ENCODE measurements around the gene RAB20.
"Not testable (repeated sequence)": the region's sequence is repeated elsewhere in the genome, so short reads cannot be mapped to it uniquely, and the experiment has no call there.

Gene RAB20

GRCh38 chr13:110509971-110510786, 51.3 kb downstream of the RAB20 start:
- no peak for DNase-seq (ENCODE audit: low read depth, low spot score)

GRCh38 chr13:110509478-110509926, 52.0 kb downstream of the RAB20 start:
- no peak for DNase-seq (ENCODE audit: low read depth, low spot score)

- no peak for DNase-seq (ENCODE audit: low read depth, low spot score)
Measured at GRCh38 chr13:110507678-110508381, 53.7 kb downstream of the RAB20 start.

GRCh38 chr13:110506859-110507566, 54.5 kb downstream of the RAB20 start:
- no peak for DNase-seq (ENCODE audit: low read depth, low spot score)

- DNase-seq (ENCODE audit: low read depth, low spot score): no peak
Measured at GRCh38 chr13:110506396-110506795, 55.1 kb downstream of the RAB20 start.

- no peak for DNase-seq (ENCODE audit: low read depth, low spot score)
Measured at GRCh38 chr13:110505594-110505993, 55.9 kb downstream of the RAB20 start.

- DNase-seq (ENCODE audit: low read depth, low spot score): no peak
Measured at GRCh38 chr13:110503979-110504499, 57.5 kb downstream of the RAB20 start.

GRCh38 chr13:110503037-110503901, 58.3 kb downstream of the RAB20 start:
- DNase-seq (ENCODE audit: low read depth, low spot score): no peak

- no peak for DNase-seq (ENCODE audit: low read depth, low spot score)
Measured at GRCh38 chr13:110501188-110501587, 60.3 kb downstream of the RAB20 start.

- no peak for DNase-seq (ENCODE audit: low read depth, low spot score)
Measured at GRCh38 chr13:110500341-110500740, 61.2 kb downstream of the RAB20 start.

- no peak for DNase-seq (ENCODE audit: low read depth, low spot score)
Measured at GRCh38 chr13:110499621-110500281, 61.8 kb downstream of the RAB20 start.

- DNase-seq (ENCODE audit: low read depth, low spot score): no peak
Measured at GRCh38 chr13:110498765-110499164, 62.8 kb downstream of the RAB20 start.

- DNase-seq (ENCODE audit: low read depth, low spot score): no peak
Measured at GRCh38 chr13:110498327-110498726, 63.2 kb downstream of the RAB20 start.

- not testable (repeated sequence) for DNase-seq (ENCODE audit: low read depth, low spot score)
Measured at GRCh38 chr13:110497896-110498295, 63.6 kb downstream of the RAB20 start.

GRCh38 chr13:110497003-110497402, 64.5 kb downstream of the RAB20 start:
- DNase-seq (ENCODE audit: low read depth, low spot score): no peak

GRCh38 chr13:110496281-110496680, 65.2 kb downstream of the RAB20 start:
- DNase-seq (ENCODE audit: low read depth, low spot score): no peak

- no peak for DNase-seq (ENCODE audit: low read depth, low spot score)
Measured at GRCh38 chr13:110495881-110496280, 65.6 kb downstream of the RAB20 start.

- no peak for DNase-seq (ENCODE audit: low read depth, low spot score)
Measured at GRCh38 chr13:110495376-110495775, 66.1 kb downstream of the RAB20 start.

- no peak for DNase-seq (ENCODE audit: low read depth, low spot score)
Measured at GRCh38 chr13:110493613-110494012, 67.9 kb downstream of the RAB20 start.

Measured in activated naive CD8-positive, alpha-beta T cell treated with anti-CD3 and anti-CD28 coated beads, Interleukin-2, amount 50 U/mL, for 16 hours (primary cell).